HUES6 (cell line): ENCODE data around the gene CDH26.

Experiments used
- H3K27ac ChIP-seq: 2 replicates; pipeline ENCODE4 v1.7.0; 2013; ENCODE audit warnings: low read depth, mild to moderate bottlenecking, low read length, inconsistent platforms
- H3K27me3 ChIP-seq: 2 replicates; pipeline ENCODE4 v1.6.1; 2013; ENCODE audit warnings: low read length; ENCODE audit not compliant: control insufficient read depth, insufficient read depth
- H3K36me3 ChIP-seq: 2 replicates; pipeline ENCODE4 v1.6.1; 2013; ENCODE audit warnings: low read length; ENCODE audit not compliant: control insufficient read depth, insufficient read depth
- H3K4me1 ChIP-seq: 2 replicates; pipeline ENCODE4 v1.6.1; 2013; ENCODE audit warnings: low read length; ENCODE audit not compliant: control insufficient read depth, insufficient read depth
- H3K4me3 ChIP-seq: 2 replicates; pipeline ENCODE4 v1.5.1; 2013; ENCODE audit warnings: low read depth, low read length
- H3K9ac ChIP-seq: one replicate; pipeline ENCODE4 v1.6.1; 2013; ENCODE audit warnings: mild to moderate bottlenecking, low read length
- H3K9me3 ChIP-seq: 2 replicates; pipeline ENCODE4 v1.6.1; 2013; ENCODE audit warnings: low read depth, low read length; ENCODE audit not compliant: control insufficient read depth, insufficient read depth

Gene CDH26

GRCh38 chr20:60003776-60004175 lies 45.6 kb downstream of the CDH26 start:
- H3K36me3 ChIP-seq: no peaks in the 10 kb centered on the region; the same call in 1 of the 2 replicates
- no peak overlapping the region for H3K9ac ChIP-seq
- peaks cover 4% of the 10 kb centered on the region; the same call in 1 of the 2 replicates for H3K4me1 ChIP-seq
- H3K27ac ChIP-seq: no peak overlapping the region
- no peaks in the 10 kb centered on the region for H3K27me3 ChIP-seq
- no peaks in the 10 kb centered on the region for H3K9me3 ChIP-seq
- no peak overlapping the region for H3K4me3 ChIP-seq

- Histone ChIP-seq H3K27me3 (no peaks in the 10 kb centered on the region), H3K9me3 (no peaks in the 10 kb centered on the region), H3K4me1 (peaks cover 7% of the 10 kb centered on the region; the same call in 1 of the 2 replicates), H3K27ac (no peak overlapping the region), H3K4me3 (no peak overlapping the region), H3K9ac (no peak overlapping the region), H3K36me3 (no peaks in the 10 kb centered on the region)
Measured at GRCh38 chr20:60006261-60006660, 48.0 kb downstream of the CDH26 start.

- H3K9ac ChIP-seq: no peak overlapping the region
- no peak overlapping the region for H3K4me3 ChIP-seq
- H3K27ac ChIP-seq: no peak overlapping the region
- H3K9me3 ChIP-seq: no peaks in the 10 kb centered on the region
- peaks cover 7% of the 10 kb centered on the region; the same call in 1 of the 2 replicates for H3K4me1 ChIP-seq
- no peaks in the 10 kb centered on the region for H3K27me3 ChIP-seq
- H3K36me3 ChIP-seq: no peaks in the 10 kb centered on the region
Measured at GRCh38 chr20:60007464-60007863, 49.2 kb downstream of the CDH26 start.

- Histone ChIP-seq H3K4me3 (no peak overlapping the region), H3K9ac (no peak overlapping the region), H3K27me3 (no peaks in the 10 kb centered on the region), H3K36me3 (no peaks in the 10 kb centered on the region), H3K4me1 (peaks cover 7% of the 10 kb centered on the region; the same call in 1 of the 2 replicates), H3K9me3 (no peaks in the 10 kb centered on the region), H3K27ac (no peak overlapping the region)
Measured at GRCh38 chr20:60008130-60008808, 50.0 kb downstream of the CDH26 start.

GRCh38 chr20:60009318-60009717 lies 51.1 kb downstream of the CDH26 start:
- Histone ChIP-seq H3K27ac (no peak overlapping the region), H3K27me3 (no peaks in the 10 kb centered on the region), H3K9me3 (no peaks in the 10 kb centered on the region), H3K9ac (no peak overlapping the region), H3K4me3 (no peak overlapping the region), H3K4me1 (peaks cover 7% of the 10 kb centered on the region; the same call in 1 of the 2 replicates), H3K36me3 (no peaks in the 10 kb centered on the region)

DNA sequence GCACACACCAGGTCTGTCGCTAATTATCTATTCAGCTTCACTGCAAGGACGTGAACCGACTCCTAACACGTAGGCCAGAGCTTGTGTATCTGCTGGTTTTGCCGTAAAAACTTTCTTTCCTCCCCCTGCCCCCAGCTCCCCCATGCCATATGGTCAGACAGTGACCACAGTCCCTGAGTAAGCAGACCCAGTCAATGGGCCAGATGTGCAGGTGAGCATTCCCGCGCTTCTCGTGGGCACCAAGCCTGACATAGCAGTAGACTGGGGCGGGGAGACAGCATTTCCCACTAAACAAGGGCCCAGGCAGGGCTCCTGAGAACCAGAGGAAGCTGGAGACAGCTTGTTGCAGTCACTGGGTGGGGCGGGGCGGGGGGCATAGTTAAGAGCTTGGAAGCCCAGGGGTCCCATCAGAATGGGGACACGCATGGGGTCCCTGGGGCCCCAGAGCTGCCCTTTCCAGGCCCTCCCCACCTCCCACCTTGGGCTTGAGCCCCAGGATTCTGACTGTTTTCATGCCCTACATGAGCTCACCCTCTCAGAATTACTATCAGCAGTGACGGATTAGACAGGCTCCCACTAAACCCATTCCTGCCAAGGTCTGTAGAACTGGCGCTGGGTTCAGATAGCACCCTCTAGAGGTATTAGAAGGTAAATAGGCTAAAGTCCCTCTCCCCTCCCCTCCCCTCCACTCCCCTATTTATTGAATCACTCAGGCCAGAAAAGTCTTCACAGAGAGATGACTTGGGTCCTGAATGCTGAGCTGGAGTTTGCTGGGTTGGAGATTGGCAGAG lies 51.8 kb downstream of the CDH26 start:
- Histone ChIP-seq H3K27me3 (no peaks in the 10 kb centered on the region), H3K27ac (no peak overlapping the region), H3K36me3 (no peaks in the 10 kb centered on the region), H3K4me1 (peaks cover 7% of the 10 kb centered on the region; the same call in 1 of the 2 replicates), H3K4me3 (no peak overlapping the region), H3K9me3 (no peaks in the 10 kb centered on the region), H3K9ac (no peak overlapping the region)

GRCh38 chr20:60010689-60011458 lies 52.7 kb downstream of the CDH26 start:
- H3K9me3 ChIP-seq: no peaks in the 10 kb centered on the region
- no peak overlapping the region for H3K4me3 ChIP-seq
- H3K9ac ChIP-seq: no peak overlapping the region
- no peak overlapping the region for H3K27ac ChIP-seq
- no peaks in the 10 kb centered on the region for H3K36me3 ChIP-seq
- no peaks in the 10 kb centered on the region for H3K27me3 ChIP-seq
- peaks cover 7% of the 10 kb centered on the region; the same call in 1 of the 2 replicates for H3K4me1 ChIP-seq

GRCh38 chr20:60011512-60012507 lies 53.6 kb downstream of the CDH26 start:
- H3K9ac ChIP-seq: no peak overlapping the region
- no peak overlapping the region for H3K27ac ChIP-seq
- no peak overlapping the region for H3K4me3 ChIP-seq

DNA sequence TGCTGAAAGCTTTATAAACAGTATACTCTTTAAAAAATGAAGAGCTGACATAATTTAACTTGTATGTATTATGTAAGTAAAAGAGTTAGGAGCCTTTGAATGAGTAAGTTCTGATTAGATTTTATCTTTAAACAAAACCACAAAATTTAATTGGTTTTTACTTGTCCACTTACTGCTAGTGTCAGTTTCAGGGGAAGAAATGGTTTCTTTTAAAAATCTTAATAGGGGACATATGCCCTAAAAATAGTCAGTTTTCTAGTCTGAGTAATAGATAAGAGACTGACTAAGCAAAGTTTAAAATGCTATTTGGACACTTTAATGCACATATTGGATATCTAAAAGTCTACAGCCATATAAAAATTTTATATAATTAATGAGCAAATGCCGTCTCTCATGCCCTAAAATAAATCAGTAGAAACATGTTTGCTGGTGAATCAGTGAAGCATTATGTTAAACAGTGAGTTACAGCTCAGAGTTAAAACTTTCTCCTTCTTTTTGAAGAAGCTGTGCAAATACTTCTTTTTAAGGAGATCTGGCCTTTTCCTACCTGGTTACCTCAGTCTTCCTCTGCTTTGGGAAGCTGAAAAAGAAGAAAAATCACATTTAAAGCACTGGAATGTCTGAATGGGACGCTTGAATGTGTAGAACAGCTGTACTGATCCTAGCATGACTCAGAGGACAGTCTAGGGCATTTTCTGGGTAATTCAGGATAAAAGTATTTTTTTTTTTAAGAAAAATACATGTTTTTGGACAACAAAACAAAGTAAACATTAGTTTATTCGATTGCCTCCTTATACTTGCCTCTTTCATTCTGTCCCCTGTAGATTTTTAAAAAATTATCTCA lies 55.3 kb downstream of the CDH26 start:
- Histone ChIP-seq H3K9me3 (no peaks in the 10 kb centered on the region), H3K27ac (no peak overlapping the region), H3K36me3 (no peaks in the 10 kb centered on the region), H3K4me1 (peaks cover 7% of the 10 kb centered on the region; the same call in 1 of the 2 replicates), H3K27me3 (no peaks in the 10 kb centered on the region), H3K9ac (no peak overlapping the region), H3K4me3 (no peak overlapping the region)

More at GRCh38 chr20:60011512-60012507, 53.6 kb downstream of the CDH26 start:
- H3K27me3 ChIP-seq: no peaks in the 10 kb centered on the region
- no peaks in the 10 kb centered on the region for H3K36me3 ChIP-seq
- H3K4me1 ChIP-seq: peaks cover 7% of the 10 kb centered on the region; the same call in 1 of the 2 replicates
- no peaks in the 10 kb centered on the region for H3K9me3 ChIP-seq
